ENCODE data around the gene DUSP2. TPM values are rescaled to one million over a fixed set of nuclear protein-coding genes. Genes with fewer than 3 reads are reported as not detected.

The DUSP2 gene
- total RNA-seq, 4 donors from 2014 or later, result 14.0 to 21.1 (median 15.6) TPM

GRCh38 chr2:96185516-96185915 is 40.3 kb upstream of the DUSP2 start:
- Histone ChIP-seq H3K27me3 (no peaks in the 10 kb centered on the region), H3K4me1 (no peaks in the 10 kb centered on the region), H3K36me3 (peaks cover 0 to 74% (median 4%) of the 10 kb centered on the region in 3 donors), H3K27ac (no peak overlapping the region), H3K9me3 (no peaks in the 10 kb centered on the region), H3K4me3 (no peak overlapping the region)
- DNase-seq (ENCODE audit: low spot score in 2 of 2), result no peak
- WGBS, 2 donors, result 89 to 97% methylated on average over 1 of the region's 1 CpG
- TF ChIP-seq, protein P1, sequence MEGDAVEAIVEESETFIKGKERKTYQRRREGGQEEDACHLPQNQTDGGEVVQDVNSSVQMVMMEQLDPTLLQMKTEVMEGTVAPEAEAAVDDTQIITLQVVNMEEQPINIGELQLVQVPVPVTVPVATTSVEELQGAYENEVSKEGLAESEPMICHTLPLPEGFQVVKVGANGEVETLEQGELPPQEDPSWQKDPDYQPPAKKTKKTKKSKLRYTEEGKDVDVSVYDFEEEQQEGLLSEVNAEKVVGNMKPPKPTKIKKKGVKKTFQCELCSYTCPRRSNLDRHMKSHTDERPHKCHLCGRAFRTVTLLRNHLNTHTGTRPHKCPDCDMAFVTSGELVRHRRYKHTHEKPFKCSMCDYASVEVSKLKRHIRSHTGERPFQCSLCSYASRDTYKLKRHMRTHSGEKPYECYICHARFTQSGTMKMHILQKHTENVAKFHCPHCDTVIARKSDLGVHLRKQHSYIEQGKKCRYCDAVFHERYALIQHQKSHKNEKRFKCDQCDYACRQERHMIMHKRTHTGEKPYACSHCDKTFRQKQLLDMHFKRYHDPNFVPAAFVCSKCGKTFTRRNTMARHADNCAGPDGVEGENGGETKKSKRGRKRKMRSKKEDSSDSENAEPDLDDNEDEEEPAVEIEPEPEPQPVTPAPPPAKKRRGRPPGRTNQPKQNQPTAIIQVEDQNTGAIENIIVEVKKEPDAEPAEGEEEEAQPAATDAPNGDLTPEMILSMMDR (IDR thresholded peaks at IDR 0.05), result no peak
- TF ChIP-seq EP300 (IDR thresholded peaks at IDR 0.05) (no peak), POLR2A (IDR thresholded peaks at IDR 0.05) (no peak)

GRCh38 chr2:96184989-96185388 is 39.7 kb upstream of the DUSP2 start:
- whole genome bisulfite sequencing, 2 donors, result 84 to 91% methylated on average over 8 of the region's 8 CpGs
- no peak for TF ChIP-seq EP300 (IDR thresholded peaks at IDR 0.05)
- TF ChIP-seq, protein P1 (IDR thresholded peaks at IDR 0.05), result no peak
- no peak for TF ChIP-seq POLR2A (IDR thresholded peaks at IDR 0.05)
- peaks cover 0 to 69% (median 4%) of the 10 kb centered on the region in 3 donors for H3K36me3 ChIP-seq

GRCh38 chr2:96184188-96184587 is 38.9 kb upstream of the DUSP2 start:
- no peaks in the 10 kb centered on the region for H3K4me1 ChIP-seq
- H3K36me3 ChIP-seq, result peaks cover 0 to 61% (median 4%) of the 10 kb centered on the region in 3 donors
- H3K4me3 ChIP-seq, result no peak overlapping the region
- H3K27ac ChIP-seq, result no peak overlapping the region
- no peaks in the 10 kb centered on the region for H3K27me3 ChIP-seq
- TF ChIP-seq, protein P1 (IDR thresholded peaks at IDR 0.05), result no peak
- TF ChIP-seq EP300 (IDR thresholded peaks at IDR 0.05) (no peak), POLR2A (IDR thresholded peaks at IDR 0.05) (no peak)
- H3K9me3 ChIP-seq, result no peaks in the 10 kb centered on the region
- 80 to 82% methylated on average over 8 of the region's 8 CpGs for WGBS, 2 donors
- no peak for DNase-seq (ENCODE audit: low spot score in 2 of 2)

More at GRCh38 chr2:96184989-96185388, 39.7 kb upstream of the DUSP2 start:
- no peaks in the 10 kb centered on the region for H3K27me3 ChIP-seq
- DNase-seq (ENCODE audit: low spot score in 2 of 2), result no peak
- H3K9me3 ChIP-seq, result no peaks in the 10 kb centered on the region
- no peak overlapping the region for H3K4me3 ChIP-seq
- no peaks in the 10 kb centered on the region for H3K4me1 ChIP-seq
- H3K27ac ChIP-seq, result no peak overlapping the region

GRCh38 chr2:96181529-96181928 is 36.3 kb upstream of the DUSP2 start:
- H3K4me3 ChIP-seq, result no peak overlapping the region
- DNase-seq (ENCODE audit: low spot score in 2 of 2), result no peak
- no peaks in the 10 kb centered on the region for H3K4me1 ChIP-seq
- H3K9me3 ChIP-seq, result no peaks in the 10 kb centered on the region
- 77 to 85% methylated on average over 5 of the region's 5 CpGs for WGBS, 2 donors
- no peak for TF ChIP-seq POLR2A (IDR thresholded peaks at IDR 0.05)
- no peak for TF ChIP-seq EP300 (IDR thresholded peaks at IDR 0.05)
- TF ChIP-seq, protein P1 (IDR thresholded peaks at IDR 0.05), result no peak
- H3K27ac ChIP-seq, result no peak overlapping the region
- H3K27me3 ChIP-seq, result no peaks in the 10 kb centered on the region
- H3K36me3 ChIP-seq, result peaks cover 0 to 35% (median 0%) of the 10 kb centered on the region in 3 donors

GRCh38 chr2:96180521-96180920 is 35.3 kb upstream of the DUSP2 start:
- Histone ChIP-seq H3K4me3 (no peak overlapping the region), H3K27ac (no peak overlapping the region), H3K9me3 (no peaks in the 10 kb centered on the region), H3K4me1 (no peaks in the 10 kb centered on the region), H3K36me3 (peaks cover 0 to 25% (median 0%) of the 10 kb centered on the region in 3 donors), H3K27me3 (no peaks in the 10 kb centered on the region)
- DNase-seq (ENCODE audit: low spot score in 2 of 2), result no peak
- TF ChIP-seq, protein P1 (IDR thresholded peaks at IDR 0.05), result no peak
